Uterus (tissue), 4 donors: ENCODE results near the gene PIN1. TPM values are rescaled to one million over a fixed set of nuclear protein-coding genes. Genes with fewer than 3 reads are reported as not detected.

Experiments
- DNase-seq, 2 donors: peaks; one replicate each; pipeline ENCODE4 v3.0.0-alpha.2; 2019 to 2020
- H3K27ac ChIP-seq, 2 donors: fragments of 200-600 bp; sonication (generic); 1 replicate in 1 of 2; 2 replicates in 1 of 2; pipeline ENCODE4 v1.5.1; 2016 to 2018
- H3K27me3 ChIP-seq, 2 donors: fragments of 200-600 bp; sonication (generic); one replicate each; pipeline ENCODE4 v1.5.1; 2018 to 2019; ENCODE audit warnings: control low read depth in 1 of 2
- H3K36me3 ChIP-seq, 2 donors: fragments of 200-600 bp; sonication (generic); one replicate each; pipeline ENCODE4 v1.5.1; 2019; ENCODE audit warnings: control low read depth in 1 of 2
- H3K4me1 ChIP-seq, 2 donors: fragments of 200-600 bp; sonication (generic); one replicate each; pipeline ENCODE4 v1.5.1; 2018 to 2019; ENCODE audit warnings: control low read depth in 1 of 2
- H3K4me3 ChIP-seq, 2 donors: fragments of 200-600 bp; sonication (generic); 1 replicate in 1 of 2; 2 replicates in 1 of 2; pipeline ENCODE4 v1.5.1; 2018 to 2019; ENCODE audit warnings: mild to moderate bottlenecking in 1 of 2
- H3K9me3 ChIP-seq, 2 donors: fragments of 200-600 bp; sonication (generic); one replicate each; pipeline ENCODE4 v1.5.1; 2019; ENCODE audit warnings: control low read depth in 1 of 2
- POLR2A ChIP-seq, 2 donors: fragments of 450-650 bp; IDR thresholded peaks; one replicate each; pipeline ENCODE4 v1.6.1; 2016; ENCODE audit warnings: antibody characterized with exemption in 2 of 2, mild to moderate bottlenecking in 1 of 2, moderate library complexity in 1 of 2
- intact Hi-C: fragments of 100-400 bp; cut with DNase I; formaldehyde crosslinking; loops from one replicate; pipeline ENCODE4 v1.15.1; 2023; ENCODE audit warnings: low total_unique reads
- total RNA-seq, 4 donors: library from RNA; depleted of rRNA in 3 of 4; stranded (reverse); fragments of >200 nt in 3 of 4; gene quantifications; one replicate each; pipeline versions ENCODE4 v1.1.0 to v1.2.4, GENCODE V29; 2014 to 2023
- TF ChIP-seq, protein P1 (sequence below), 4 experiments: fragments of 200-600 bp in 2 of 4; fragments of 450-650 bp in 2 of 4; sonication (generic) in 2 of 4; IDR thresholded peaks; one replicate each; pipeline ENCODE4 v1.5.1; 2016 to 2019; ENCODE audit warnings: antibody characterized with exemption in 4 of 4, mild to moderate bottlenecking in 2 of 4, moderate library complexity in 1 of 4
- donor health status: DM: yes; HTN: yes; CAD: no.

The PIN1 gene
- total RNA-seq, 4 donors from 2014 or later: 36.5 to 85.3 (median 56.9) TPM

DNA sequence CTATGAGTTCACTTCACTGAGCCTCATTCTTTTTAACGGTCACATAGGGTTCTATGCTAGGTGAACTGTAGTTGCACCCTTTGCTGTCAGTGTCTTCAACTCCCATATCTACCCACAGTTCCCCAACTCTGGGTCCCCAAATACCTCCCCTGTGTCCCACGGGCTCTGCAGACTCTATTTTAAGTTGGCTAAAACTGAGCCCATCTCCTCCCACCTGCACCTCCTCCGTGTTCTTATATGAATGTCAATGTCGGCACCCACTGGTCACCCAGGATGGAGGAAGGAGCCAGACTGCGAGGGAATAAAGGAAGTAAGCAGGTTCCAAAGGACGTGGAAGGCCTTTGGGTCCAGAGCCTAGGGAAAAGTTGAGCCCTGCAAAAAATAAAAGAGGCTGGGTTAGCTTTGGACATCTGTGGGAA is 802 bp upstream of the PIN1 start:
- Histone ChIP-seq H3K9me3 (no peaks in the 10 kb centered on the region), H3K27me3 (no peaks in the 10 kb centered on the region), H3K4me3 (peak overlapping the region; percentile 79 to 97), H3K36me3 (no peaks in the 10 kb centered on the region), H3K4me1 (peaks cover 0 to 6% of the 10 kb centered on the region in 2 donors), H3K27ac (peak overlapping the region in 1 of 2 donors; percentile 80)
- DNase-seq: no peak
- intact Hi-C loops: no loop called here
- TF ChIP-seq, protein P1, sequence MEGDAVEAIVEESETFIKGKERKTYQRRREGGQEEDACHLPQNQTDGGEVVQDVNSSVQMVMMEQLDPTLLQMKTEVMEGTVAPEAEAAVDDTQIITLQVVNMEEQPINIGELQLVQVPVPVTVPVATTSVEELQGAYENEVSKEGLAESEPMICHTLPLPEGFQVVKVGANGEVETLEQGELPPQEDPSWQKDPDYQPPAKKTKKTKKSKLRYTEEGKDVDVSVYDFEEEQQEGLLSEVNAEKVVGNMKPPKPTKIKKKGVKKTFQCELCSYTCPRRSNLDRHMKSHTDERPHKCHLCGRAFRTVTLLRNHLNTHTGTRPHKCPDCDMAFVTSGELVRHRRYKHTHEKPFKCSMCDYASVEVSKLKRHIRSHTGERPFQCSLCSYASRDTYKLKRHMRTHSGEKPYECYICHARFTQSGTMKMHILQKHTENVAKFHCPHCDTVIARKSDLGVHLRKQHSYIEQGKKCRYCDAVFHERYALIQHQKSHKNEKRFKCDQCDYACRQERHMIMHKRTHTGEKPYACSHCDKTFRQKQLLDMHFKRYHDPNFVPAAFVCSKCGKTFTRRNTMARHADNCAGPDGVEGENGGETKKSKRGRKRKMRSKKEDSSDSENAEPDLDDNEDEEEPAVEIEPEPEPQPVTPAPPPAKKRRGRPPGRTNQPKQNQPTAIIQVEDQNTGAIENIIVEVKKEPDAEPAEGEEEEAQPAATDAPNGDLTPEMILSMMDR (IDR thresholded peaks at IDR 0.05): no peak
- TF ChIP-seq POLR2A (IDR thresholded peaks at IDR 0.05): no peak

DNA sequence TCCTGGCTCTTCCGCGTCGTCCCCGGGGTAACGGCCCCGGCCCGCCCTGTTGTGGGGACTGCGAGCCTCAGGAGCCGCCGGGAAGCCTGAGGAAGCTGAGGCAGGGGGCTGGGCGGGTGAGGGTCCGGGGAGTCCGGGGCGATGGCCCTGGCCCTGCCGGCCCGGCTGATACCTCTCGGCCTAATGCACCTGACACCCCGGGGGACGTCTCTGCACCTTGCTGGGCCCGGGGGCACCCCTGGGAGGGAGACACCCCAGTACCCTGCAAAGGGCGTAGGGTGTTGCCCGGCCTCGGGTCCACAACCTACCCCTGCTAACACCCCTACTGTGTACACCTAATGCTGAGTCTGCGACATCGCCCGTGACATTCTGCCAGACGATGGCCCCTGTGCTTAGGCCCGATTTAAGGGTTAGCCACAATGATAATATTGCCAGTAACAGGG is 410 bp downstream of the PIN1 start:
- no peaks in the 10 kb centered on the region for H3K36me3 ChIP-seq
- H3K9me3 ChIP-seq: no peaks in the 10 kb centered on the region
- peak overlapping the region; percentile 79 to 97 for H3K4me3 ChIP-seq
- DNase-seq: no peak
- intact Hi-C loops: no loop called here
- no peaks in the 10 kb centered on the region for H3K27me3 ChIP-seq
- peaks cover 0 to 6% of the 10 kb centered on the region in 2 donors for H3K4me1 ChIP-seq
- TF ChIP-seq, protein P1 (IDR thresholded peaks at IDR 0.05): no peak
- no peak for TF ChIP-seq POLR2A (IDR thresholded peaks at IDR 0.05)
- peak overlapping the region; percentile 51 to 81 for H3K27ac ChIP-seq

DNA sequence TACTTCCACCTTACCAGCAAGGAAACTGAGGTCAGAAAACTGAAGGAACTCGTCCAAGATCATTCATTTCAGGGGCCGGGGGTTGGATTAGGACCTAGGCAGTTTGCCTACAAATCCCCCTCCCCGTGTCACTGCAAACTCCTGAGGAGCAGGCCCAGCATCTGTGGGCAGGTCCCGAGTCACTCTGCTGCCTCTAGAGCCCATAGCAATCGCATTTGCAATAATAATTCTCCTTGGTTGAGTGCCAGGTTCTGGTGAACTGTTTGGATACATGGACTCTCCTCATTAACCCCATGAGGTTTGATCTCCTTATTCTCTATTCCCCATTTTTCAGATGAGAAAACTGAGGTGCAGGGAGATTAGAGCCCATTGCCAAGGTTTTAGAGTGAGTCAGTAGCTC is 903 bp downstream of the PIN1 start:
- H3K4me3 ChIP-seq: peak overlapping the region; percentile 79 to 97
- H3K27me3 ChIP-seq: no peaks in the 10 kb centered on the region
- H3K27ac ChIP-seq: no peak overlapping the region
- peaks cover 0 to 6% of the 10 kb centered on the region in 2 donors for H3K4me1 ChIP-seq
- H3K9me3 ChIP-seq: no peaks in the 10 kb centered on the region
- DNase-seq: no peak
- TF ChIP-seq POLR2A (IDR thresholded peaks at IDR 0.05): no peak
- TF ChIP-seq, protein P1 (IDR thresholded peaks at IDR 0.05): no peak
- no peaks in the 10 kb centered on the region for H3K36me3 ChIP-seq
- intact Hi-C loops: no loop called here

DNA sequence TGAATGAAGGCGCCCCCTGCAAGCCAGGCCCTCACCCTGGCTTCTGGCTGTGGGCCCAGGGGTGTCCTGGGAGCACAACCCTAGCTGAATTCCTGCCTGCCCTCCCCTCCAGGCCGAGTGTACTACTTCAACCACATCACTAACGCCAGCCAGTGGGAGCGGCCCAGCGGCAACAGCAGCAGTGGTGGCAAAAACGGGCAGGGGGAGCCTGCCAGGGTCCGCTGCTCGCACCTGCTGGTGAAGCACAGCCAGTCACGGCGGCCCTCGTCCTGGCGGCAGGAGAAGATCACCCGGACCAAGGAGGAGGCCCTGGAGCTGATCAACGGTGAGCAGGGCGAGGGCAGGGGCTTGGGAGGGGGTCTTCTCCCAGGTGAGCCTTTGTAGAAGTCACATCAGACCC is 3.2 kb downstream of the PIN1 start:
- TF ChIP-seq POLR2A (IDR thresholded peaks at IDR 0.05): no peak
- TF ChIP-seq, protein P1 (IDR thresholded peaks at IDR 0.05): no peak
- no peak for DNase-seq
- no peak overlapping the region for H3K4me3 ChIP-seq
- intact Hi-C loops: no loop called here
- no peaks in the 10 kb centered on the region for H3K36me3 ChIP-seq
- H3K4me1 ChIP-seq: peaks cover 0 to 6% of the 10 kb centered on the region in 2 donors
- H3K27ac ChIP-seq: no peak overlapping the region
- no peaks in the 10 kb centered on the region for H3K27me3 ChIP-seq
- H3K9me3 ChIP-seq: no peaks in the 10 kb centered on the region

DNA sequence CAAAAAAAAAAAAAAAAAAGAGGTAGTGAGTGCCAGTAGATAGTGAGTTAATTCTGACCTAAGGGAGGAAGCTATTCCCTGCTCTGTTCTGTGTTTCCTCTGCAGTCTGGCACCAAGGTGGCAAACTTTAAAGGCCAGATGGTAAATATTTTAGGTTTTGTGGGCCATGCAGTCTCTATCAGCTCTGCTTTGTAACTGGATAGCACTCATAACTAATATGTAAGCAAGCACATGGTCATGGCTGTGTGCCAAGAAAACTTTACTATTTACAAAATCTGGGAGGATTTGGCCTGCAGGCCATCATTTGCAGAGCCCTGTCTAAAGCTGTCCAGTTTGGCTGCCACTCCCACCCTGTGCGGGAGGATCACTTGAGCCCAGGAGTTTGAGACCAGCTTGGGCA is 4.3 kb downstream of the PIN1 start:
- Histone ChIP-seq H3K9me3 (no peaks in the 10 kb centered on the region), H3K4me3 (no peak overlapping the region), H3K27ac (no peak overlapping the region), H3K4me1 (peaks cover 0 to 6% of the 10 kb centered on the region in 2 donors), H3K36me3 (no peaks in the 10 kb centered on the region), H3K27me3 (no peaks in the 10 kb centered on the region)
- TF ChIP-seq POLR2A (IDR thresholded peaks at IDR 0.05): no peak
- intact Hi-C loops: no loop called here
- no peak for DNase-seq
